NCI-H446 treated with DMSO at 0.1 percent for 48 hours (cell line): ENCODE data around the gene PCSK7.
"Not testable (repeated sequence)": the region's sequence is repeated elsewhere in the genome, so short reads cannot be mapped to it uniquely, and the experiment has no call there.

Experiments
- DNase-seq: peaks from one replicate; lab custom pipeline; 2025; lab: John Stamatoyannopoulos, UW

PCSK7 gene

DNA sequence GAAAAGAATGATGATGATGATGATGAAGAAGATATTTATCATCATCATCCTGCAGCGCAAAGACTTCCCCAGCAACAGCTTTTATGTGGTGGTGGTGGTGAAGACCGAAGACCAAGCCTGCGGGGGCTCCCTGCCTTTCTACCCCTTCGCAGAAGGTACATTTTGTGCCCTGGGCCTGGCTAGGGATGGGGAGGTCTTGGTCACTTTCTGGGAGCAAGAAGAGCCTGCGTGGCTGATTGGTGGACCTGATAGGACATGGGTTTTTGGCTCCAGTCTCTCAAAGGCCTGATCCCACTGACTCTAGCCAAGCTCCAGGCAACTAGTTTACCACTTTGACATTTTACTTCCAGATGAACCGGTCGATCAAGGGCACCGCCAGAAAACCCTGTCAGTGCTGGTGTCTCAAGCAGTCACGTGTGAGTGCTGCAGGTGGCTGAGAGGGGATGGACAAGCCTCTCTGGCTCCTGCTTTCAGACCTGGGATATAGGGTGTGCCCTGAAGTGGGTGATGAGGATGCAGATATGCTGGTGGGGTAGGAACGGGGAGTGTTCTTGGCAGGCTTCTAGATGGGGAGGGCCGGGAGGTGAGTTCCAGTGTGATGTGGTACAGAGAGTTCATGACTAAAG, 48.0 kb downstream of the PCSK7 start:
- no peak for DNase-seq

- DNase-seq, result not testable (repeated sequence)
Observed at GRCh38 chr11:117183178-117183577, 48.7 kb downstream of the PCSK7 start.

- DNase-seq, result no peak
Observed at GRCh38 chr11:117182551-117182935, 49.3 kb downstream of the PCSK7 start.

DNA sequence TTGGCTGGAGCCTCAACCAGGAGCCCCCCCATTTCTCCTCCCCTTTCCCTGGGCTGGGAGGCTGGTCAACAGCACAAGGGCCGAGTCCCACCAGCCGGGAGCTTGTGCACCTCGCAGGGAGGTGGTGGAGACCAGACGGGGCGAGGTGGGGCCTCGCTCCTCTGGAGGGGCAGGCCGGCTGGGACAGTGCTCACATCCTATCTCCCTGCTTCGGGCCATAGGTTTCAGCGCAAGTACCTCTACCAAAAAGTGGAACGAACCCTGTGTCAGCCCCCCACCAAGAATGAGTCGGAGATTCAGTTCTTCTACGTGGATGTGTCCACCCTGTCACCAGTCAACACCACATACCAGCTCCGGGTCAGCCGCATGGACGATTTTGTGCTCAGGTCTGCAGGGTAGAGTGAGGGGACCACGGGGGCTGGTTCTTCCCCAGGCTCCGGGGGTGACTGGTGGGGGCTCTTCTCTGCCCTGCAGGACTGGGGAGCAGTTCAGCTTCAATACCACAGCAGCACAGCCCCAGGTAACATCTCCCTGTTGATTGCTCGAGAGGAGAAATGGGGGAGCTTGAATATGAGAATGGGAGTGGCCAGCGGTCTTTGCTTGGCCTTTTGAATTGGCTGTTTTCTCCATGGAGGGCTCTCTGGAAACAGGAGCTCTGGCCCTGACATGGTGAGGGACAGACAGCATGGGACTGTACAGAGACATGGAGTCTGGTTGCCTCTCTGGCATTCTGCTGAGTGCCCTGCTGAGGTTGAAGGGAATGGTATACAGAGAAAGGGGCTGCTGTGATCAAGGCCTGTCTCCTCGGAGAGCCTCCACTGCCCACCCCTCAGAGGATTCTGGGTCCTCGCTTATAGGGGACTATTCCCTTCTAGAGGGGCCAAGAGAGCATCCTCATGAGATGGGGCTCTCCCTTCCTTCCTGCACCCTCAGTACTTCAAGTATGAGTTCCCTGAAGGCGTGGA, 50.0 kb downstream of the PCSK7 start:
- no peak for DNase-seq

DNA sequence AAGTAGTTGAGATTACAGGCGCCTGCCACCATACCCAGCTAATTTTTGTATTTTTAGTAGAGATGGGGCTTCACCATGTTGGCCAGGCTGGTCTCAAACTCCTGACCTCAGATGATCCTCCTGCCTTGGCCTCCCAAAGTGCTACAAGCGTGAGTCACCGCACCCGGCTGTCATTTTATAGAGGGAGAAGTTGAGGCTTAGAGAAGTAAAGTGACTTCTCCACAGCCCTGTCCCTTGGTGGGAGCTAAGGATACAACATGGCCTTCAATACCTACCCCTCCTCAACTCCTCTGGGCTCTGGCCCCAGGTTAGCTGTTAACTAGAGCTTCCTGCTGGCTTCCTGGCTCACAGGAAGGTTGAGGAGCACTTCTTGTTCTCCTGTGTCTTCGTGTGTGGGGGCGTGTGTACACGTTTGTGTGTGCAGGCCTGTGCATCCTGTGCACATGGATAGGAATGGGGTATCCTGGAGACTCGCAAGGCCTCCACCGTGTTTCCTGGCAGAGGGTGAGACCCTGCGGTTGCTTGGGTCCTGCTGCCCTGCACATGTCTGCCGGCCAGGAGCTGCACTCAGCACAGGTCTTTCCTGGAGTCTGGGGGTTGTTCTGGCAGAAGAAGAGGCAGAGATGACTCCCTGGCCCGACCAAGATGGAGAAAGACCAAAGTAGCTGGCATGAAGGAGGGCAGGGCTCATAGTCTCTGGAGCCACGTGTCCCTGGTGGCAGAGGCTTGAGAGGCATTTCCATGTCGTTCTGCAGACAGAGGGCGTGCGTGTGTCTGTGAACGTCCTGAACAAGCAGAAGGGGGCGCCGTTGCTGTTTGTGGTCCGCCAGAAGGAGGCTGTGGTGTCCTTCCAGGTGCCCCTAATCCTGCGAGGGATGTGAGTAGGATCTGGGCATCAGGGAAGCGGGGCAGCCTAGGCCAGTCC, 51.0 kb downstream of the PCSK7 start:
- no peak for DNase-seq

- no peak for DNase-seq
Observed at GRCh38 chr11:117180020-117180419, 51.9 kb downstream of the PCSK7 start.

DNA sequence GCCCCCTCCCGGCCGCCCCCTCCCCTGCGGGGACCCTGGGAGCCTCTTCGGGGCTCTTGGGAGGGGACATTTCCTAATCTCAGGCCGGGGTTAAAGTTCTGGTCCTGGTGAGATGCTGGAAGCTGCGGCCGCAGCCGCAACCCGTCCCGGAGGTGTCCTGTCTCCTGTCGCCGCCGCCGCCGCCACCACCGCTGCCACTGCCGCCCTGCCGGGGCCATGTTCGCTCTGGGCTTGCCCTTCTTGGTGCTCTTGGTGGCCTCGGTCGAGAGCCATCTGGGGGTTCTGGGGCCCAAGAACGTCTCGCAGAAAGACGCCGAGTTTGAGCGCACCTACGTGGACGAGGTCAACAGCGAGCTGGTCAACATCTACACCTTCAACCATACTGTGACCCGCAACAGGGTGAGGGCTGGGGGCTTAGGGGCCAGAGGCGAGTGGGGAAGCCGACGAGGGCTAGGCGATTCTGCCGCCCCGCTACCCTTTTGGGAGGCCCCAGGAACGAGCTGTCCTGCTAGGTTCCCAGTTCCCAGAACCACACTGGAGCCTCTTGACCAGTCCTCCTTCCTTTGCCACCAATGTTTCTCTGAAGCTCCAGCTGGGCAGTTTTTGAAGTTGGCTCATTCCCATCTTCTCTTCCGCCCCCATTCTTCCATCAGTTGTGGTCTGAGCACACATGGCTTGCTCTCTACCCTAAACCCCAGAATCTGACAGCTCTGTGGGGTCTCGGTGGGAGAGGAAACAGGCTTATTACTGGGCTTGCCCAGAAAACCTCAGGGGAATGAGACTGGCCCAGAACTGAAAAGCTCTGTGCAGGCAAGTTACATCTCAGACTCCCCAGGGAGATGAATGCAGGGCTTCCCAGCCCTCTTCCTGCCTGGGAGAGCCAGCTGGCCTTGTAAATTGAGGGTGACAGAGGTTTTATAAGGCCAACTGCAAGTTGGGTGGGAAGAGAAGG, 52.5 kb downstream of the PCSK7 start:
- no peak for DNase-seq

- peak; percentile 77 for DNase-seq
Observed at GRCh38 chr11:117178210-117179034, 53.5 kb downstream of the PCSK7 start, which contains the start of gene SIDT2. SIDT2 (plus strand) TSS chr11:117178743; CDS start chr11:117179264, 521 bp downstream.

DNA sequence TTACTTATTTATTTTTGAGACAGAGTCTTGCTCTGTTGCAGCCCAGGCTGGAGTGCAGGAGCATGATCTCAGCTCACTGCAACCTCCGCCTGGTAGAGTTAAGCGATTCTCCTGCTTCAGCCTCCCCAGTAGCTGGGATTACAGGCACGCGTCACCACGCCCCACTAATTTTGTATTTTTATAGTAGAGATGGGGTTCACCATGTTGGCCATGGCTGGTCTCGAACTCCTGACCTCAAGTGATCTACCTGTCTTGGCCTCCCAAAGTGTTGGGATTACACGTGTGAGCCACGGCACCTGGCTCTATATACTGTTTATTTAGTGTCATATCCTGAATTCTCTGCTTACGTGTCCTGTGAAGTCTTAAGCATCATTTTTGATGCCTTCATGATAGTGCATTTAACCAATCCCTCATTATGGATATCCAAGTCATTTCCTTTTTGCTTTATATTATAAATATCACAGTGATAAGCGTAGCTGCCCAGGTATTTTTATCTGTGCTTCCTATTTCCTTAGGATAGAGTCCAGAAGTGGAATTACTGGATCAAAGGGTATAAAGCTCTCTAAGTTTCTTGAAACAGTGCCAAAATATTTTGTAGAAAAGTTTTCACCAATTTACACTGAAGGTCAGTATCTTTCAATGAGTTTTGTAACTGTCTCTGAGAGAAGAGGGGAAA, 54.2 kb downstream of the PCSK7 start:
- DNase-seq, result no peak

- no peak for DNase-seq
Observed at GRCh38 chr11:117176186-117176585, 55.7 kb downstream of the PCSK7 start.

- DNase-seq, result no peak
Observed at GRCh38 chr11:117175781-117176180, 56.1 kb downstream of the PCSK7 start.

DNA sequence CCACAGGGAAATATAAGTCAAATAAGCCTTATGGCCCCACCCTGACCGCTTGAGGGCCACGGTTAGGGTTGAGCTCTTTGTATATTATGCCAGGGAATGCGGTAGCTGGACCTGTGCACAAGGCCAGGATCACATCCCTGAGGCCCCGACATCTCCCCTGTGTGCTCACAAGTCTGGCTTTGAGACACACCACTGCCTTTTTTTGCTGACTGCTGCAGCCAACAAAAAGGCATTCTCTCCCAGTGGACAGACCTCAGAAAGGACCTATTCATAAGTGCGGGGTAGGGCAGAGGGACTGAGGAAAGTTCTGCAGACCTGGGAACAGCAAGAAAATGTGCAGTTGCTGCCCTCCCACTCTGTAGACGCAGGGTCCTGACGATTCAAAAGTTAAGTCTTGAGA, 56.8 kb downstream of the PCSK7 start:
- no peak for DNase-seq

DNA sequence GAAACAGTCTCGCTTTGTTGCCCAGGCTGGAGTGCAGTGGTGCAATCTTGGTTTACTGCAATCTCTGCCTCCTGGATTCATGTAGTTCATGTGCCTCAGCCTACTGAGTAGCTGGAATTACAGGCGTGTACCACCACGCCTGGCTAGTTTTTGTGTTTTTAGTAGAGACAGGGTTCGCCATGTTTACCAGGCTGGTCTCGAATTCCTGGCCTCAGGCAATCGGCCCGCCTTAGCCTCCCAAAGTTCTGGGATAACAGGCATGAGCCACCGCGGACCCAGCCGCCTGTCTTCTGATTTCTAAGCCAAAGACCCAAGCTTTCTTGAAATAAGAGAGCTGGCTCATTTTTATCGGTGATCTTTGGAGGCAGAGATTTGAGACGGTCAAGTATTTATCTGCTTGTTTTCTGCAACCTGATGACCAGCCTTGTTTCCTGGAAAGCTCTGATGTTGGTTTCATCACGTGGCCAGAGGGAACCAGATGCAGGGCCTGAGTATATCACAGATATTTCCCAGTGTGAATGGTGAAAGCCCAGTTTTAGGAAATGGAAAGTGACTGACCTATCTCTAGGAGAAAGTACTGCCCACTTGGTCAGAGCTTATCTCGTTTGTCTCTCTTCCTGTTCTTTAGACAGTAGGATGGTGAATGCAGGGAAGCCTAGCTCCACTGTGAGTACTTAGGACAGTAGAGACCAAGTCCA, 59.0 kb downstream of the PCSK7 start:
- no peak for DNase-seq

GRCh38 chr11:117171404-117172061, 60.3 kb downstream of the PCSK7 start:
- DNase-seq, result no peak

DNA sequence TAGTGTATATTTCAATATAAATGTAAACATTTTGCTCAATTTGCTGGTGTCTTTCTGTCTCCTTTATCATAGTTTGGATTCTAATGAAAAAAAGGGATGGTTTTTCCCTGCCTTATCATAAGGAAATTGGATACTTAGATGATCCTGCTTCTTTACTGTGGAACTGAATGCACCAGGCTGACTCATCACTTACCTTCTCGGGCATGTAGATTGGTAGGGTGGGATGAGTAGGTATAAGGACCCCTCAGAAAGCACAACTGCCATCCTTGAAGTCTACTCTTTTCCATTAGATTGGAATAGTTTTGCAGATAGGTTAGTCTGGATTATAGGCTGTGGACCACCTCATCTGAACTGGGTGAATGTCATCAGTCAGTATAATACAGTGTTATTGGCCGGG, 60.9 kb downstream of the PCSK7 start:
- DNase-seq, result no peak

GRCh38 chr11:117170210-117170609, 61.7 kb downstream of the PCSK7 start:
- no peak for DNase-seq

DNA sequence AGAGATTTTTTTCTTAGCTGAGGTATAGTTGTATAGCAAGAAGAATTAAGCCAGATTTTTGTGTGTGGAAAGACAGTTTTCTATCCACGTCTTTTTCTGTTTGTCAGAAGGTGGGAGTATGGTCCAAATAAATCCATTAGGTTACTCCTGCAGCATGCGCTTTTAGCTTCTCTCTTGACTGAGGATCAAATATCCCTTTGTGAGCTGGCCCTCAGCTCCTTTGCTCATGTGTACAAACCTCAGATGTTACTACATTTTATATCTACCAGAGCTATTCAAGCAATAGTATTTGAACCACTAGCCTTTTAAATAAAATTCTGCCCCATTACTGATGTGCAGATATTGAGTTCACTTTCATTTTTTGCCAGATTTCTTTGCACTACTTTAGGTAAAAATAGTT, 62.1 kb downstream of the PCSK7 start:
- DNase-seq, result no peak

GRCh38 chr11:117166491-117166890, 65.4 kb downstream of the PCSK7 start:
- no peak for DNase-seq
